ENCODE results near the gene HTR1B.
A peak's percentile ranks its signal among the peaks of the same experiment; 100 is the strongest.

The HTR1B gene

DNA sequence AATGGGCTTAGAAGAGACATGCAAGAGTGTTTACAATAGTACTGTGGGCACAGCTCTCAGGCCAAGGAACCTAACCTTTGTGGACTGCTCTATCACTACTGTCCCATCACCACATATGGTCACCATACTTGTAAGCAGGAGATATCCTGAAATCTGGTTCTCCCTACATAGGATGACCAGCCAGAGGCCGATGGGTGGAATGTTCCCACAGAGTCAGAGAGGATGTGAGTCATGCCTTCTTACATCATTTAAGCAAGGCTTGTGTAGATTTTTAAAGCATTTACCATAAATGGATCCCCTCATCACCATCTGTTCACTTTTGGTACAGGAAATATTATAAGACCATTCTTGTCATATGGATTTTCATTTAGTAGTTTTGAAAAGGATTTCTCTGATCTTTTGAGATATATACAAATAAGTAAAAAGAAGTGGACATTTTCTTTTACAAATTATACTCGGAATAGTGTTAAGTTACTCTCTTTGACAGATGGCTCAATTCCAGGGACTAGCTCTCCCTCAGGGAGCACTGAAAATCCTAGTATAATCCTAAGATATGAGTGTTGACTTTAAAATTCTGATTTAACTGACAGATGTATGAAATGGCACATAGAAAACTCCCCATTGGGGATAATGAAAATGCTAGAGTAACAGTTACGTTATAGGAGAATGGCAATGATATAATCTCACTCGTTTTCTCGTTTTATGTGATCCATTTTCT, 6.6 kb downstream of the HTR1B start:
- peak; percentile 88 for DNase-seq (ENCODE audit: low read depth)

DNA sequence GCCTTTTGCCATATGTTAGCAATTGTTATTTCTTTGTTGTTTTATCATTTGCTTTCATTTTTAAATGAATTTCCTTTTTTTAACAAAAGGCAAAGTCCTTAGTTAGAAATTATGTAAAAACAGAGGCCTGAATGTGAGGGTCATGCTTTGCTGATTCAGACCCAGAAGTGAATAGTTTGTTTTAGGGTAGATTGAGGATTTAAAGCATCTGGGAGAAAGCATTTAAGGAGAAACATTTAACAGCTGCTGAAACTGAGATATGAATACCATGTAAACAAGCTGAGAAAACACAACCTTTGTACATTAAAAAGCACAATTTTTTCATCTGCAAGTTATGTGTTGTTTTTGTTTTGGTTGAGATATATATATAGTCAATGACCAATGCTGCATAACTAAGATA, 8.0 kb downstream of the HTR1B start:
- no peak for DNase-seq (ENCODE audit: low read depth)

DNA sequence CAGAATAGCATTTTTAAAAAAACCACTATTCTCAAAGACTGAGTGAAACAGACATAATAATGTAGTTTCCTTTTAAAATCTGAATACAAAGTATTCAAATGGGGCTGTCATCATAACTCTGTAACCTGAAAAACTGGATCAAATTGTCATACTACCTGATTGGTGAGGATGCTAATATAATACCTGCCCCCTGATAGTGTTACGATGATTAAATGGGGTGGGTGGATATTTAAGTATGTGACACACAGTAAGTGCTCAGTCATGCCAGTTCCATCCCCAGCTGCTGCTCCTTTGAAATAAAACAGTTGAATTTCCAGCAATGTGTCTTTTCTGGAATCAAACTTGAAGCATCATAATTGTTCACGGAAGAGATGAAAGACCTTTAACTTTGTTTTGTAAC, 8.9 kb downstream of the HTR1B start:
- no peak for DNase-seq (ENCODE audit: low read depth)

DNA sequence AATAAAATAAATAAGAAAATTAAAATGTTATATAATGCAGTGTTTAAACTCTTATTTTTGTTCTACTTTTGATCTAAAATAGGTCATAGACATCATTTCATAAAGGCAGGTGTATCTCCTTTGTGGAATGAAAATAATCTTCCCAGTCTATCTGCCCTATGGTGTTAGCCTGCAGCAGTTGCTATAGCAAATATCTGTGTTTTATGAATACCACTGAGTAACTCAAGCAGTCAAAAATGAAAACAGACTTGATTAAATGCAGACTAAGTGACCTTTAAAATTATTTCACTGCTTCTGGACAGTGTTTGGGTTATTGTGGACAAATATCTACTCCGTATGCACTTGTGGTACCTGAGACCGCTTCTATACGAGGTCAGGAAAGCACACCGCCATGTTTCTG, 11.8 kb downstream of the HTR1B start:
- no peak for DNase-seq (ENCODE audit: low read depth)

DNA sequence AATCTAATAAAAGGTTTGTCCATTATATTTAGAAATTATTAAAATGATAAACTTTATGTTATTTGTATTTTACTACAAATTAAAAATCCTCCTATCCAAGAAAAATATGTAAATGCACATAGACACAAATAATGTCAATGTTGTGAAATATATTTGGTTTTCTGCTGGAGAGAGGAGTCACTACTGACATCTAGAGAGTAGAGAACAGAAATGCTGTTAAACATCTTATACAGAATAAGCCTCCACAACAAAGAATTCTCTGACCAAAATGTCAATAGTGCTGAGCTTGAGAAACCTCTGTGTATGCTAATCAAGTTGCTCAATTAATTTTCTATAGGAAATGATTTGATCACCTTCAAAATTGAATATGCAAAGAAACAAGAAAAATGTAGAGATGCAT, 12.4 kb downstream of the HTR1B start:
- no peak for DNase-seq (ENCODE audit: low read depth)

DNA sequence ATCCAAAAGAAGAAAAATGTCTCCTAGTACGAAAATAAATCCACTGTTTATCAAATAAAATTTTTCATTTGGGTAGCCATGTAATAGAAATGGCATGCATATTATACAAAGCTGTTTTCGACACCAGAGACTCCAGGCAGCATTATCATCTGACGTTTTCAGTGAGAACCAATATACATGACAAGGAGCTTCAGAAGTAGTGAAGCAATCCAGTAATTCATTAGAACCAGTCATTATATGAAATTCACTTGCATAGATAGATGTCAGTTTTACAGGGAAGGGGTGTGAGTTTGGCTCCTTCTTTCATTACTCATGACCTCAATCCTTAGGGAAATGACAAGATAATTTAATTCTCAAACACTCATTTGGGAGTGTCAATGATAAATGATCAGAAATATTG, 14.7 kb downstream of the HTR1B start:
- DNase-seq (ENCODE audit: low read depth) = no peak

DNA sequence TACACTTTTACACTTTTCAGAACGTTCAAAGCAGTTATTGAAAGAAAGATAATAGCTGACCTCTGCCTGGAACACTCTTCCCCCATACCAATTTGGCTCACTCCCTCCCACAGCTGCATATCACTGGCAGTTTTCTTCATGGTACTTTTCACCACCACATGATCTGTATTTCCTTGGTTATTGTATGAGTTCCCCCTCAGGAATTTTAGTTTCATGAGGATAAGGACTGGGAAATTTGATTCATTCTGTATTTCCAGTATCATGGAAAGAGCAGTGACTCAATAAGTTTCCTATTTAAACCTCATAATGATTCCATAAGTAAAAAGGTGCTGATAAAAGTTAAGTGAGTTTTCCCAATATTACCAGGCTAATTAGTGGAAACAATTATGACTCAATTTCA, 16.0 kb downstream of the HTR1B start:
- no peak for DNase-seq (ENCODE audit: low read depth)

DNA sequence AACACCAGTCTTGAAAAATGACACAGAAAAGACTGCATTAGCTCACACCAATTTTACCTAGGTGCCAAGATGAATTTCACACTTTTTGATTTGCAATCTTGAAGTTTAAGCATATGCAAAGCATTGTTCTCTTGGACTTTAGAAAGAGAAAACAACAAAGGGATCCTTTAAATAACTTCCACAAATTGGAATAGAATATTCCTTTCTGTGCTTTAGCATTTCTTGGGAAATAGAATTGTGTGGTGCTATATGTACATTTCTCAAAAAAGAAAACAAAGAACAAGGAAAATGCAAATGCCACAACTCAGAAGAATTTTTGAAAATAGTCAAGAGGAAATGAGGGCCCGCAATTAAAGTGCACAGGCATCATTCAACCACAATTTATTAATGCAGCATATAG, 17.0 kb downstream of the HTR1B start:
- no peak for DNase-seq (ENCODE audit: low read depth)

DNA sequence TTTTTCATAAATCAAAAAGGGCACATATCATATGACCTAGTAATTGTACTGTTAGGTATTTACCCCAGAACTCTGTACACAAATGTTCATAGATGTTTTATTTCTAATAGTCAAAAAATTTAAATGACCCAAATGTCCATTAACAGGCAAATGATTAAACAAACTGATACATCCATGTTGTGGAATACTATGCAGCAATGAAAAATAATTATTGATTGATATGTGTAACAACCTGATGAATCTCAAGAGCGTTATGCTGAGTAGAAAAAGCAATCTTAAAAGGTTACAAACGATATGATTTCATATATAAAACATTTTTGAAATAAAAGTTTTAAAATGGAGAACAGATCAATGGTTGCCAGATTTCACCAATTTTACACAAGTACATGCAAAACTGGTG, 18.1 kb downstream of the HTR1B start:
- DNase-seq (ENCODE audit: low read depth) = no peak

DNA sequence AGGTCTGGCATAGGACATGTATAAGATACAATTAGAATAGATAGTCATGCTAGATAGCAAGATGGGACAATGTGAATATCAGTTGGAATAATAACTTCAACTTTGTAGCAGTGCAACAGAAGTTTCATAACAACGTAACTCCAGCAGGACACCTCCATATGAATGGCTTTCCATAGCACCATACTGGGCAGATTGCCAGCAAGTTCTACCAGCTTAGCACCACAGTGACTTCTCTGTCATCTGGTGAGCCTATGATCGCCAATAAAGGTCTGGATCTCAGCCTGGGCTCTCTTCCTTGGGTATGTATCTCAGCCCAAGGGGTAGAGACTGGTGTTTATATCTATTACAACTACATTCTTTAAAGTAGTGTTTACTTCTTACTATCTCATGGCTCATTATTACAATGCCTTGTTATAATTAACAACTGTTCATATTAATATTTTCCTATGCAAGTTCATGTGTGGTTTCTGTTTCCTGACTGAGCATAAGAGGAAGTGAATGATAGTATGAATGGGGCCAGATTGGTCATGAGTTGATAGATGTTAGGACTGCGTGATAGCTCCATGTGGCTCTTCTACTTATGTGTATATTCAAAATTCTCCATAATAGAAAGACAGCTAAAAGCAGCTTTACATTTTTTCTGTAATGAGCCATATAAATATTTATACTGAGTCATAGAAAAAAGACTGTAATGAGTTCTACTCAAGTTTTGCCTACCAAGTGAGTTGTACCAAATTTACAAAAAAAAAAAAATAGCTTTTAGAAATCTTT, 22.9 kb downstream of the HTR1B start:
- no peak for DNase-seq (ENCODE audit: low read depth)

DNA sequence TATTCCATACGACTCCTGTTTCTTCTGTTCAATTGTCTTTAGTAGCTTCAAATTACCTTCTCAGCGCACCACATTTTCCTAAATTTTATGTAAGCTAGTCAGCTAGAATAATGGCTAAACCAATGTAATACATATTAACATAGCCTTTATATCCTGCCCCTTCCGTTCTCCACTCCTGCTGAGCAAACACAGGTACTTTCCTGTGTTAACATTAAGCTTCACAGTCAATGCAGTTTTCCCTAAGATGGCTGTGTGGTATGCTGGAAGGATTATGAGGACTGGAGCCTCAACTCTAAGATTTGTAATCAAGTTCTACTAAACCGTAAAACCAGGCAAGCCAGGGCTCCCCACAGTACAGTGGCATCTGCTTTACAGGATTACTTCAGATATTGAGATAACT, 29.4 kb downstream of the HTR1B start:
- no peak for DNase-seq (ENCODE audit: low read depth)

DNA sequence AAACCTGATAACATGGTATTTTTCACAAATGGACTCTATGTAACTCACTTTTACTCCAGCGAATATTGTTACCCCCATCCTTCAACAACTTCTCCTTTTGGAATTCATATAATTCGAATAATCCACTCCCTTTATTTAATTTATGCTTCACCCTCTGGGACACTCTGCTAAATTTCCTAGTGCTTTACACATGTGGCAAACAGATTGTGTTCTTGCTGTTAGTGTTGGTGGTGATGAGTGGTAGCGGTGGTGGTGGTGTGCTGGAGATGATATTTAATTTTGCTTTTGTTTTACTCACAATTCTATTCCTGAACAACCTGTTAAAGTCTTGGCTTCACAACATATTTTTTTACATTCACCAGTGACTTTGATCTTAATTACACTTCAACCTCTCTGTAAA, 32.8 kb downstream of the HTR1B start:
- no peak for DNase-seq (ENCODE audit: low read depth)

DNA sequence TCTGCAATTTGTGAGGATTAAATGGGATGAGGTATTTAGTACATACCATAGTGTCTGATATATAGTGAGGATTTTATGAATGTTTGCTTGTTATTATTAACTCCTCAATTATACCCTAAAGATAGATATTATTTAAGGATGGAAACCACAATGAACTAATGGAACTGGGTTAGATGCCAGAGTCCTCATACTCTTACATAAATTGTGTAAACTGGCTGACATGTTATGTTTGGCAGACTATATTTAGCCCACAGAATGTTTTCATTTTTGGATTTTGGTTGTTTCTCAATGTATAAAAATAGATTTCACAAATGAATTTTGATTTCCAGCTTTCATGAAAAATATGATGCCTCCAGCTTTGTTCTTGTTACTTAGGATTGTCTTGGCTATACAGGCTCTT, 37.6 kb downstream of the HTR1B start:
- no peak for DNase-seq (ENCODE audit: low read depth)

DNA sequence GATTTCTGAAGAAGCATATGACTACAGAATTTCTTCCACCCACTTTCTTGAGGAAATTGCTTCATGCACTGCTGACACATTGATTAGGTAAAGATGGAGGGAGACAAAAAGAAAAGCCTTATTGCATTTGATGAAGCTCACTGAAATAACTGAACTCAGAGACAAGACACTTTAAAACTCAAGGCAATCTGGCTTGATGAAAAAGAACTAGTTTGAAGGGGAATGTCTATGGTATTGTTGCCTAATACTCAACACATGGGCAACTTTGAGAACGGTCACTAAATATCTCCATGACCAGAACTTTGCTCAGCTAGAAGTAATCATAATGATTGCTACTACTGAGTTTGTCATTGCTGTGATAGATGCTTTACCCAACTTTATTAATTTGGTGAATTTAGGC, 38.1 kb downstream of the HTR1B start:
- DNase-seq (ENCODE audit: low read depth) = no peak

DNA sequence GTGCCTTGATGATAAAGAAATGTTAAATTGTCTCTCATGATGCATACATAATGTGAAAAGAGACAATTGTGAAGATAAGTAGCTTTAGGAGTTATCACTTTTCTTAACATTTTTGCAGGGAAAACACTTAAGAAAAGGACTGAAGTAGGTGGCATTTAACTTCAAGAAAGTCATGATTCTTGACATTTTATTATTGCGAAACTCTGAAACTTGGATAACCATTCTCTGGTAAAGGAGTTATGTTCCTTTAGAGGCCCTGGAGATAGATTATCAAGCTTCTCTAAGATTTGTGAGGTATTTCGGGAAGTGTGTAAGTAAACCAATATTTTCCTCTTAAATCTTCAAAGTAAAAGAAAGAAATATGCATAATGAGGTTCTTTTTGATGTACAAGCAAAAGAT, 38.5 kb downstream of the HTR1B start:
- DNase-seq (ENCODE audit: low read depth) = no peak

DNA sequence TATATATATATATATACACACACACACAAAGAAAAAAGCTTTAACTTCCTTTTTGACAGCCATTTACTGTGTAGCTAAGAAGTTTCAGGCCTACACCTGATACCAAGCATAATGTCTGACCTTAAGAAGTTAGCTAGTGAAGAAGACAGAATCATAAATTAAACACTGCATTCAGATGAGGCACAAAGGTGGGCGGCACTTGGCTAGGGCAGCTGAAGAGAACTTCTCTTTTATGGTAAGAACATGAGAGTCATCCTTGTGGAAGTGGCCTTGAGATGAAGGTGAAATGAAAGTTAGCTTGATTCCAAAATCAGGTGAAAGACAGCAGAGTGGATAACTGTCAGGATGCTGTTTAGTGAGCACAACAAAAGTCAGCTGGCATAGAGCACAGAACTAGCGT, 46.5 kb downstream of the HTR1B start:
- DNase-seq (ENCODE audit: low read depth) = no peak

DNA sequence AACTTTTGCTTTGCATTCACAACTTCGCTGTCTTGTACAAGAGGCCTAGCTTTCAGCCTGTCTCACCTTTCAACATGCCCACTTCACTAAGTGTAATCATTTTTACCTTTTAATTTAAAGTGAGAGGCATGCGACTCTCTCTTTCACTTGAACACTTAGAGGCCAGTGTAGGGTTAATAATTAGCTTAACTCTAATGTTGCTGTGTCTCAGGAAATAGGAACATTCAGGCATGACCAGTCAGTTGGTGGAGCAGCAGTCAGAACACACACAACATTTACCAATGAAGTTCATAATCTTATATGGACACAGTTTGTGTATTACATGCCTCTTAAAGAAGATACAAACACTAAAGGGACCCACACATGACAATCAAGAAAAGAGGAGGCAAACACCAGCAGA, 47.6 kb downstream of the HTR1B start:
- no peak for DNase-seq (ENCODE audit: low read depth)
